GM21390 (cell line): ENCODE data around the gene HES4.

ENCODE experiments used
- ATAC-seq: cut with Tn5 transposase; IDR thresholded peaks from one replicate; pipeline ENCODE4 v1.9.1; 2021; ENCODE audit not compliant: unreplicated experiment

HES4 gene

GRCh38 chr1:953524-954320 is 46.2 kb downstream of the HES4 start:
- ATAC-seq = no peak

- ATAC-seq = no peak
These were observed 47.3 kb downstream of the HES4 start for GRCh38 chr1:952603-953002.

- ATAC-seq = no peak
These were observed 47.7 kb downstream of the HES4 start for GRCh38 chr1:952201-952600.

DNA sequence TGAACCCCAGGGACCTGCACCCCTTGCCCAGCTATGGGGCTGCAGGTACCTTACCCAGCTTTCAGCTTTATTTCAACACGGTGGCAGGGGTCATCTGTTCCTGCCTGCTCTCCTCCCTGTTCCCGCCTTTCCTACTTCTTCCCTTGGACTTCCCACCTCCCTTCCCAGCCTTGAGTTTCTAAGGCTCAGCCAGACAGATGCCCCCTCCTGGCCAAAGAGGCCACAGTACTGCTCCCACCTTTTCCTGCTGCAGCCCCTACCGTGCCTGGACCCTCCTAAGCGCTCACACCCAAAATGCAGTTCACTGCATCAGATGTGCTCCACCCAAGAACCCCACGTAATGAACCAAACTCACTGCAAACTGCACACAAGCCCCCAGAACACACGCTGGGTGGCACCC is 48.5 kb downstream of the HES4 start:
- ATAC-seq = no peak

DNA sequence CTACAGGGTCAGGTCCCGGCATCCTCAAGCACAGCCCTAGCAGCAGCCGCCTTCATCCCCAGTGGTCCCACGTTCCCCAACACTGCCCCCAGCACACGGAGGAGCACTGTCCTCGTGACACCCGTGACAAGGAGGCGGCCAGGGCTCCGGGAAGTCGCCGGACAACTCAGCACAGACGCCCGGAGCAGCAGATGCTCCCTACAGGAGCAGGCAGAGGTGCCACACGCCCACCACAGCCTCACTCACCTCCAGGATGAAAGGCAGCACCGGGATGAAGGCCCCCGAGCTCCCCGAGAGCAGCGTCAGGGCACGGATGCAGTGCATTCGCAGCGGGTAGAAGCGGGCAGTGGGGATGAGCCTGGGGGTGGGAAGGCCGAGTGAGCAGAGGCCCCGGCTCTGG is 49.0 kb downstream of the HES4 start:
- no peak for ATAC-seq

DNA sequence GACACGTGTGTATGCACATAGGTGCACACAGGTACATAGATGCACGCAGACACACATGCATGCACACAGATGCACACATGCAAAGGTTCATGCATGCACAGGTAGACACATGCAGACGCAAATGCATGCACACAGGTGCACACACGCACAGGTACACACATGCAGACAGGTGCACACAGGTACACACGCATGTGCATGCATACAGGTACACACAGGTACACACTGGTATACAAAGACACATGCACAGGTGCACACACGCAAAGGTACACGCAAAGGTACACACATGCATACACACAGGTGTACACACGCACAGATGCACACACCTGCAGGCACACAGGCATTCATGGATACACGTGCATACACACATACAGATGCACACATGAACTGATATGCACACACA is 49.6 kb downstream of the HES4 start:
- no peak for ATAC-seq
